ENCODE measurements around the gene SELENON. TPM values are rescaled to one million over a fixed set of nuclear protein-coding genes. Genes with fewer than 3 reads are reported as not detected.

The SELENON gene, protein sequence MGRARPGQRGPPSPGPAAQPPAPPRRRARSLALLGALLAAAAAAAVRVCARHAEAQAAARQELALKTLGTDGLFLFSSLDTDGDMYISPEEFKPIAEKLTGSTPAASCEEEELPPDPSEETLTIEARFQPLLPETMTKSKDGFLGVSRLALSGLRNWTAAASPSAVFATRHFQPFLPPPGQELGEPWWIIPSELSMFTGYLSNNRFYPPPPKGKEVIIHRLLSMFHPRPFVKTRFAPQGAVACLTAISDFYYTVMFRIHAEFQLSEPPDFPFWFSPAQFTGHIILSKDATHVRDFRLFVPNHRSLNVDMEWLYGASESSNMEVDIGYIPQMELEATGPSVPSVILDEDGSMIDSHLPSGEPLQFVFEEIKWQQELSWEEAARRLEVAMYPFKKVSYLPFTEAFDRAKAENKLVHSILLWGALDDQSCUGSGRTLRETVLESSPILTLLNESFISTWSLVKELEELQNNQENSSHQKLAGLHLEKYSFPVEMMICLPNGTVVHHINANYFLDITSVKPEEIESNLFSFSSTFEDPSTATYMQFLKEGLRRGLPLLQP
- 55.4 TPM for total RNA-seq

GRCh38 chr1:25799935-25800702 is at the start of gene SELENON:
TSS of gene SELENON (plus strand) at chr1:25800193. CDS start at chr1:25800231, 38 bp downstream.

DNA sequence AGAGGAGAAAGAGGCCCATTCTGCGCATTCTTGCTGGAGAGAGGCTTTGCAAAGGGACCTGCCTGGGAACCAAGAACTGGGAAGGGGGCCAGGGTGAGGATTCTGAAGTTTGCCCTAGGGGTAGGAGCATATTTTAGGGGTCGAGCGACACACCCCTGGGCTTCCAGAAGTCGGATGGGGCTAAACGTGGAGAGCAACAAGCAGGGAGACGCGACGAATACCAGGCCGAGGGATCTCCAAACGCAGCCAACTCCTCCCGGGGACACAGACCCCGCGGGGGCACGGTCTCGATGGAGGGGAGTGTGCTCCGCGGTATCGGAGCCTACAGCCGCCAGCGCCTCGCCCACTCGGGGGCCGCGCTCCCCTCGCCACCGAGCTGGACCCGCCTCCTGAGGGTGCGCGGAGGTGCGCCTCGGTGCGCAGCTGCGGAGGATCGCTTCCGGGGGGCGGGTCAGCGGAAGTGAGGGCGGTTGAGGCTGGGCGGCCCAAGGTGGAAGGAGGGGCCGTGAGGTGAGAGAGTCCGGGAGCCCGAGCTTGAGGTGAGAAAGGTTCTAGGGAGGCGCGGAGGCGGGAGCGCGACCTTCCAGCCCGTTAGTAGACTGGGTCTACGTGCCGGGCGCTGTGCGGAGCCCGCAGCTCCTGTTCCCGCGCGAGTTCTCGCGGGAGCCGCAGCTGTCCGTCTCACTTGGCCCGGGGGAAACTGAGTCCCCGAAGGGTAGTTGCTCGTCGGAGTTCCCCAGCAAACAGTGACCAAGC is 19.7 kb downstream of the SELENON start, which contains the start of gene MTFR1L:
Gene MTFR1L, plus strand, starts transcription at position 464 of the 756 bp plus-strand sequence. CDS start 3,151 bp downstream, outside the sequence.

GRCh38 chr1:25858906-25859789 is 59.2 kb downstream of the SELENON start, which contains the start of gene AUNIP:
TSS of gene AUNIP (minus strand) at chr1:25859457. CDS start at chr1:25859357, 100 bp downstream.

Other genes with a start within 250 kb of the SELENON start
- 17.2 TPM for gene MAN1C1, start 183.4 kb upstream of the SELENON start, total RNA-seq
- 54.4 TPM for gene MTFR1L, start 19.8 kb downstream of the SELENON start, total RNA-seq
- gene AUNIP, start 59.3 kb downstream of the SELENON start, total RNA-seq: 1.2 TPM
- gene PAQR7, start 75.5 kb downstream of the SELENON start, total RNA-seq: 28.3 TPM
- gene STMN1, start 106.2 kb downstream of the SELENON start, total RNA-seq: 125 TPM
- 22.0 TPM for gene PAFAH2, start 197.9 kb downstream of the SELENON start, total RNA-seq
- 2.1 TPM for gene EXTL1, start 221.6 kb downstream of the SELENON start, total RNA-seq
- gene SLC30A2, start 245.9 kb downstream of the SELENON start, total RNA-seq: 4.7 TPM